Fibroblast of villous mesenchyme (primary cell): ENCODE measurements around the gene THSD4. TPM values are rescaled to one million over a fixed set of nuclear protein-coding genes. Genes with fewer than 3 reads are reported as not detected.

ENCODE experiments used
- DNase-seq: peaks from one replicate; pipeline ENCODE4 v3.0.0-alpha.2; 2010; ENCODE audit warnings: low read depth
- H3K4me3 ChIP-seq: 2 replicates; pipeline ENCODE4 v1.5.1; 2011; ENCODE audit warnings: low read depth, mild to moderate bottlenecking, low read length
- total RNA-seq: library from RNA; depleted of rRNA; stranded (reverse); fragments of >200 nt; gene quantifications from 2 replicates; pipeline ENCODE4 v1.2.3, GENCODE V29; 2012
- TF ChIP-seq, protein P1 (sequence below): IDR thresholded peaks from 2 replicates; pipeline ENCODE4 v1.5.1; 2012; ENCODE audit warnings: low read depth, mild to moderate bottlenecking, low read length; ENCODE audit not compliant: insufficient read depth

The THSD4 gene
- total RNA-seq, 1 donor, result 76.4 TPM

DNA sequence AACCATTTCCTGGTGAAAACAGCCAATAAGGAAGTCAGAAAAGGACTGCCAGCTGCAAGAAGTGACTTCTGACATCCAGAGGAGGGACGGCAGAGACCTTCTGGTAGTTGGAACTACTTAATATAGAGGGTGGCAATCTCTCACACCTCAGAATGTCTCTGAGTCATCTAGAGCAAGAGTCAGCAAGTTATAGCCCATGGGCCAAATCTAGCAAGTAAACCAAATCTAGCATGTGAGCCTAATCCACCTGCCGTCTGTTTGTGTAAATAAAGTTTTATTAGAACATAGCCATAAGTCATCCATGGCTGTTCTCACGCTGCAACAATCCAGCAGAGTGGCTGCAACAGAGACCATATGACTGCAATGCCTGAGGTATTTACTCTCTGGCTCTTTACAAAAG, 534.6 kb downstream of the THSD4 start:
- DNase-seq, result peak; percentile 69
- H3K4me3 ChIP-seq, result no peak overlapping the region
- TF ChIP-seq, protein P1, sequence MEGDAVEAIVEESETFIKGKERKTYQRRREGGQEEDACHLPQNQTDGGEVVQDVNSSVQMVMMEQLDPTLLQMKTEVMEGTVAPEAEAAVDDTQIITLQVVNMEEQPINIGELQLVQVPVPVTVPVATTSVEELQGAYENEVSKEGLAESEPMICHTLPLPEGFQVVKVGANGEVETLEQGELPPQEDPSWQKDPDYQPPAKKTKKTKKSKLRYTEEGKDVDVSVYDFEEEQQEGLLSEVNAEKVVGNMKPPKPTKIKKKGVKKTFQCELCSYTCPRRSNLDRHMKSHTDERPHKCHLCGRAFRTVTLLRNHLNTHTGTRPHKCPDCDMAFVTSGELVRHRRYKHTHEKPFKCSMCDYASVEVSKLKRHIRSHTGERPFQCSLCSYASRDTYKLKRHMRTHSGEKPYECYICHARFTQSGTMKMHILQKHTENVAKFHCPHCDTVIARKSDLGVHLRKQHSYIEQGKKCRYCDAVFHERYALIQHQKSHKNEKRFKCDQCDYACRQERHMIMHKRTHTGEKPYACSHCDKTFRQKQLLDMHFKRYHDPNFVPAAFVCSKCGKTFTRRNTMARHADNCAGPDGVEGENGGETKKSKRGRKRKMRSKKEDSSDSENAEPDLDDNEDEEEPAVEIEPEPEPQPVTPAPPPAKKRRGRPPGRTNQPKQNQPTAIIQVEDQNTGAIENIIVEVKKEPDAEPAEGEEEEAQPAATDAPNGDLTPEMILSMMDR, result no peak

DNA sequence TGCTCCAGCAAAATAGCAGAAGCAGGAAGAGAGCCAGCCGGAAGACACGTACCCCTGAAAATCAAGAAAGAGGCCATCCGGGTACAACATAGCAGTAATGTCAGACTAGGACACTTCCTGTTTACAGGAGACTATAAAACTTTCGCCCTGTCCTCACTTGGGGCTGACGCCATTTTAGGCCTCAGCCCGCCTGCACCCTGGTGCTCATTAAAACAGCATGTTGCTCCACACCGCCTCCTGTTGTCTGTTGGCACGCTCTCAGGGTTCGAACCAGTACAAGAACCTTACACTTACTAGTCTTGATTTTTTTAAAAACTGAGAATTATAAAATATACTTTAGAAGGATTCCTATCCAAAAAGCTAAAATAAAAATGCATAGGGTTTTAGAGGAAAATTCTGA, 535.3 kb downstream of the THSD4 start:
- DNase-seq, result no peak

DNA sequence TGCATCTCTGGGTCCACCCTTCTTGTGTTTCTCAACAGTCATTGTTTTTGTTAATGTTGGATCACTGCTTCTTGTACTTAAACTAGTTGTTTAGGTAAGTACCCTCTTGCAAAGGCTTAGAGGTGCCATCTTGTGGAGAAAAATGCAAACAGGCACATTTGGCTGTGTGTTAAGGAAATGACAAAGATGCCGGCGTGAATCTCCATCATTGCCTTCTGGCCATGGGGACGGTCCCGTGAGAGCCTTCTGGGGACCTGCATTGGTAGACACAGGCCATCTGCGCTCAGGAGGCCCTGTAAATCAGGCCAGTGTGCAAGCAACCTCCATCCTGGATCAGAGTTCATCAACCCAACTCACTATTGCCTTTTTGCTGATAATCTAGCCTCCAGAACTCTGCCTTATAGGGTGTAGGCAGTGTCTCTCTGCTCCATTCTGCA, 536.5 kb downstream of the THSD4 start:
- no peak overlapping the region for H3K4me3 ChIP-seq
- peak; percentile 84 for DNase-seq
- TF ChIP-seq, protein P1, result peak; percentile 63

More for the DNA sequence above, 535.3 kb downstream of the THSD4 start:
- no peak overlapping the region for H3K4me3 ChIP-seq
- TF ChIP-seq, protein P1, result no peak

DNA sequence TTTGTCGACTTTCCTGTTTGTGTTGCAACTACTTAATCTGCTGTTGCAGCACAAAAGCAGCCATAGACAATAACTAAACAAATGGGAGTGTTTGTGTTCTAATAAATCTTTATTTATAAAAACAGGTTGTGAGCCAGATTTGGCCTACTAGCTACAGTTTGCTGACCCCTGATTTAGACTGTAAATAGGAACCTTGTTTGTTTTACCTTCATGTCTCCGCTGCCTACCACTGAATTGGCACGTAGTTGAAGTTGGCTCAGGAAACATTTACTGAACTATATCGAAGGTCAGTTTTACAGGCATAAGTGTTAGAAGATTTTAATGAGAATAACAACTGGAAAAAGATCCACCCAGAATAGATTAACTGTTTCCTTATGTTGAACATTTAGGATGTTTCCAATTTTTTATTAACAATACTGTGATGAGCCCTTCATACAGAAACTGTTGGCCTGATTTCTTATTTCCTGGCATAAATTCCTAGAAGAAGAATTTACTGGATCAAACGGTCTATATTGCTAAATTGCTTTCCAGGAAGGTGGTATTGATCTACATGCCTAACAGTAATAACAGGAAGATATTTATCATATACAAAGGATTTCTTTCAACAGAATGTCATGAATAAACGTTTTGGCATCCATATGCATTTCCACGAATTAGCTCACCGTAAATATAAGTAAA, 538.9 kb downstream of the THSD4 start:
- TF ChIP-seq, protein P1, result no peak
- no peak overlapping the region for H3K4me3 ChIP-seq
- DNase-seq, result no peak

DNA sequence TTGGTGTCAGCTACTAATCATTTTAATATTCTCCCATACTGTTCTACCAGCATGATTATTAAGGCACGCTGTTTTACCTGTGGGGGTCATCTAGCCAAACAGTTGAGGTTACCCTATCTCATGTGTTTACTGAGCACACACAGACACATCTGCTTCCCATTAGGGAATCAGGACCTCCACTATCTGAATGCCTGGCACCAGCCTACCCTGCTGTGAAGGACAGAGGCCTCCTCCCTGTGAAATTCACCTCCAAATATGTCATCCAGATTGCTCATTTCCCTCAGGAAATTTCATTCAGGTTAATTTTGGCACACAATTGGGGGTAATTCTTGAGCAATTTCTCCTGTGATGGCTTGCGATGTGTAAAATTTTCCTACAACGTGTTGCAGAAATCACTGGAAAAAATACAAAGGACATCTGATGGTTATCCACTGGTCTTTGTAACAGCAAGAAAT, 539.5 kb downstream of the THSD4 start:
- H3K4me3 ChIP-seq, result no peak overlapping the region
- TF ChIP-seq, protein P1, result no peak
- no peak for DNase-seq

DNA sequence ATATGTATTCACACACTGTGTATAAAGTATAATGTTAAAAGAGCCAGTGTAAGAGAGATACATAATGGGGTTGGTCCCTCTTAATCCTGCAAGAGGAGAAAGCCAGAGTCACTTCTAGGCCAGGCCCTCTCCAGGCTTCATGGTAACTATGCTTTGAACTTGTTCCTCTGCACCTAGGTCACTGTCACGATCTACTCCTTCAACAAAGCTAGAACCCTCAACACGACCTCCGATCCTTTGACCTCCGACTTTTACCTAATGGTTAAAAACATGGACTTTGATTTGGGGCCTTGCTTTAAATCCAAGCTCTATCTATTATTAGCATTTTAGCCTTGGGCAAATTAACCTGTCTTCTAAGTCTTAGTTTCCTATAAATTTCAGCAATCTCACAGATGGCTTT, 541.2 kb downstream of the THSD4 start:
- no peak for DNase-seq
- TF ChIP-seq, protein P1, result no peak
- no peak overlapping the region for H3K4me3 ChIP-seq

DNA sequence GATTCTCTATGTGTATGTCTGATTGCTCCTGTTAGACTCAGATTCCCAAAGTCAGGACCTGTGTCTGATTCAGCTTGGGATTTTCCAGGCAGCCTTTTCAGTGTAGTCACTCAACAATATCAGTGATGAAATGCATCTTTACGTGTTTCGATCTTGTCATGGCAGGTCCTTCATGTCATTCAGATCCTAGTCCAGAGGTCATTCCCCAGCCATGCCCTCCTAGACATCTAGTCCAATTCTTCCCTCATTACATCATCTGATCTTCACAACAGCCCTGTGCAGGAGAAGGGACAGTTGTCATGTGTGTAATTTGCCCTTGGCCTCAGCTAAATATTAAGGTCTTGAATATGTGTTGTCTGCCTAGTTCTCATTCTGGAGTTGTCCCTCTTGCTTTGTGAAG, 541.9 kb downstream of the THSD4 start:
- TF ChIP-seq, protein P1, result no peak
- H3K4me3 ChIP-seq, result no peak overlapping the region
- DNase-seq, result no peak
